Muscle layer of colon (tissue), 2 donors: Measurements from ENCODE around the gene PFKM.
"Not testable (repeated sequence)": the region's sequence is repeated elsewhere in the genome, so short reads cannot be mapped to it uniquely, and the experiment has no call there.

ENCODE experiments used
- H3K27ac ChIP-seq: one replicate; pipeline ENCODE4 v1.7.0; 2013; ENCODE audit warnings: low read depth, mild to moderate bottlenecking, low read length, moderate library complexity
- H3K27me3 ChIP-seq, 2 donors: one replicate each; pipeline ENCODE4 v1.7.0; 2013; ENCODE audit warnings: low read length in 2 of 2, mild to moderate bottlenecking in 2 of 2; ENCODE audit not compliant: insufficient read depth in 2 of 2, control insufficient read depth in 1 of 2
- H3K36me3 ChIP-seq: one replicate; pipeline ENCODE4 v1.7.0; 2013; ENCODE audit warnings: mild to moderate bottlenecking, low read length; ENCODE audit not compliant: insufficient read depth
- H3K4me1 ChIP-seq: one replicate; pipeline ENCODE4 v1.7.0; 2013; ENCODE audit warnings: mild to moderate bottlenecking, low read length; ENCODE audit not compliant: insufficient read depth
- H3K4me3 ChIP-seq, 2 donors: one replicate each; pipeline ENCODE4 v1.7.0; 2013; ENCODE audit warnings: low read length in 2 of 2, low read depth in 1 of 2, mild to moderate bottlenecking in 1 of 2, moderate library complexity in 1 of 2
- H3K9ac ChIP-seq: one replicate; pipeline ENCODE4 v1.7.0; 2013; ENCODE audit warnings: low read length
- H3K9me3 ChIP-seq: one replicate; pipeline ENCODE4 v1.7.0; 2013; ENCODE audit warnings: mild to moderate bottlenecking, low read length
- donor health status: abdominal sarcoma.
- donor health status: Adenocarcinoma of cecum.

PFKM gene

GRCh38 chr12:48084841-48085460, 34.2 kb upstream of the PFKM start:
- Histone ChIP-seq H3K9ac (no peak overlapping the region), H3K27ac (no peak overlapping the region), H3K9me3 (no peaks in the 10 kb centered on the region), H3K4me1 (no peaks in the 10 kb centered on the region), H3K27me3 (no peaks in the 10 kb centered on the region), H3K4me3 (no peak overlapping the region), H3K36me3 (peaks cover 39% of the 10 kb centered on the region)

DNA sequence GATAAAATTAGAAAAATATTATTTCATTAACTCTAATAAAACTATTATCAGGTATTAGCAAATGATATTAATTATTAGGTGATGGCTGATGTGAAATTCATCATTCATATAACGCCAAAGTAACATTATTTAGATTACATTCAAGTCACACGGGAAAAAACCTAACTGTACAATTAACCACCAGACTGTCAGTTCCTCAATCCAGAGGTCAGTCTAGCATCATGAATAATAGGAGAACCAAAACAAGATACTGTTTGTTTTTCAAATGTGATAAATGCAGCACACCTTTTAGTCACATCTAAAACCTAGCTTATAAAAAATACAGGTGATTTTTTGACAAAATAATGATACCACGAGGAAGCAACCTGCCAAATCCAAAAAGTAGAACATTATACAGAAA, 32.8 kb upstream of the PFKM start:
- Histone ChIP-seq H3K9ac (no peak overlapping the region), H3K27ac (no peak overlapping the region), H3K36me3 (peaks cover 46% of the 10 kb centered on the region), H3K27me3 (no peaks in the 10 kb centered on the region), H3K4me1 (no peaks in the 10 kb centered on the region), H3K9me3 (no peaks in the 10 kb centered on the region), H3K4me3 (no peak overlapping the region)

DNA sequence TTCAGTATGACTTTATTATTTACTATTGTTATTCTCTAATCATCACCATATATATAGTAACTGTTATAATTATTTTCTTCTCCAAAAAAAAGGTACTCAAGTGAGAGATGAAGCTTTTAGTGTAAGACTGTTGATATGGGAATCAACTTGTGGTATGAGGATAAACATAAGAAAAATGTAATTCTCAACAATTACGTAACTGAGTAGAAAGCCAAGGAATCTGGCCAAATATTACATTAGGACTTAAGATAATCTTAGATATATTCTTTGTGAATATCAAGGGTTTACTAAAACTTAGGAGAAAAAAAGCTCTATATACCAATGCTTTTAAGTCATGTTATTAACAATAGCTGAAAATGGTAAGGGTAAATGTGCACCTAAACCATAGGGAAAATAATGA, 26.6 kb upstream of the PFKM start:
- no peaks in the 10 kb centered on the region for H3K9me3 ChIP-seq
- H3K4me1 ChIP-seq, result no peaks in the 10 kb centered on the region
- no peak overlapping the region for H3K4me3 ChIP-seq
- peaks cover 28% of the 10 kb centered on the region for H3K36me3 ChIP-seq
- no peak overlapping the region for H3K27ac ChIP-seq
- H3K27me3 ChIP-seq, result no peaks in the 10 kb centered on the region
- H3K9ac ChIP-seq, result no peak overlapping the region

- Histone ChIP-seq H3K27me3 (no peaks in the 10 kb centered on the region), H3K9me3 (no peaks in the 10 kb centered on the region), H3K4me1 (peaks cover 18% of the 10 kb centered on the region), H3K36me3 (peaks cover 3% of the 10 kb centered on the region), H3K9ac (peak overlapping the region; percentile 94), H3K27ac (no peak overlapping the region), H3K4me3 (peak overlapping the region in 1 of 2 donors; percentile 98)
Measured at GRCh38 chr12:48104531-48104930, 14.6 kb upstream of the PFKM start.

GRCh38 chr12:48105321-48105866, 13.8 kb upstream of the PFKM start:
- no peaks in the 10 kb centered on the region for H3K9me3 ChIP-seq
- peak overlapping the region; percentile 90 for H3K27ac ChIP-seq
- peaks cover 3% of the 10 kb centered on the region for H3K36me3 ChIP-seq
- peak overlapping the region; percentile 94 for H3K9ac ChIP-seq
- peak overlapping the region; percentile 91 to 98 for H3K4me3 ChIP-seq
- H3K27me3 ChIP-seq, result no peaks in the 10 kb centered on the region
- H3K4me1 ChIP-seq, result peaks cover 18% of the 10 kb centered on the region

- Histone ChIP-seq H3K27me3 (no peaks in the 10 kb centered on the region), H3K4me1 (peaks cover 18% of the 10 kb centered on the region), H3K9me3 (no peaks in the 10 kb centered on the region), H3K27ac (peak within 1 kb of the TSS; percentile 90), H3K4me3 (peak within 1 kb of the TSS; percentile 91 to 98), H3K36me3 (no peaks in the 10 kb centered on the region), H3K9ac (peak within 1 kb of the TSS; percentile 94)
Measured at GRCh38 chr12:48105867-48106680, 13.1 kb upstream of the PFKM start, which contains the start of gene SENP1. Gene SENP1, minus strand, starts transcription at chr12:48106079. Its CDS starts 4,607 bp downstream, at chr12:48101472.

- H3K36me3 ChIP-seq, result no peaks in the 10 kb centered on the region
- peaks cover 18% of the 10 kb centered on the region for H3K4me1 ChIP-seq
- H3K4me3 ChIP-seq, result peak overlapping the region; percentile 91 to 98
- peak overlapping the region; percentile 90 for H3K27ac ChIP-seq
- no peaks in the 10 kb centered on the region for H3K27me3 ChIP-seq
- H3K9me3 ChIP-seq, result no peaks in the 10 kb centered on the region
- peak overlapping the region; percentile 94 for H3K9ac ChIP-seq
Measured at GRCh38 chr12:48106681-48107613, 12.2 kb upstream of the PFKM start.

- Histone ChIP-seq H3K36me3 (no peaks in the 10 kb centered on the region), H3K4me1 (peaks cover 16% of the 10 kb centered on the region), H3K27me3 (no peaks in the 10 kb centered on the region), H3K4me3 (no peak overlapping the region), H3K9me3 (no peaks in the 10 kb centered on the region), H3K9ac (no peak overlapping the region), H3K27ac (no peak overlapping the region)
Measured at GRCh38 chr12:48109424-48109823, 9.7 kb upstream of the PFKM start.

DNA sequence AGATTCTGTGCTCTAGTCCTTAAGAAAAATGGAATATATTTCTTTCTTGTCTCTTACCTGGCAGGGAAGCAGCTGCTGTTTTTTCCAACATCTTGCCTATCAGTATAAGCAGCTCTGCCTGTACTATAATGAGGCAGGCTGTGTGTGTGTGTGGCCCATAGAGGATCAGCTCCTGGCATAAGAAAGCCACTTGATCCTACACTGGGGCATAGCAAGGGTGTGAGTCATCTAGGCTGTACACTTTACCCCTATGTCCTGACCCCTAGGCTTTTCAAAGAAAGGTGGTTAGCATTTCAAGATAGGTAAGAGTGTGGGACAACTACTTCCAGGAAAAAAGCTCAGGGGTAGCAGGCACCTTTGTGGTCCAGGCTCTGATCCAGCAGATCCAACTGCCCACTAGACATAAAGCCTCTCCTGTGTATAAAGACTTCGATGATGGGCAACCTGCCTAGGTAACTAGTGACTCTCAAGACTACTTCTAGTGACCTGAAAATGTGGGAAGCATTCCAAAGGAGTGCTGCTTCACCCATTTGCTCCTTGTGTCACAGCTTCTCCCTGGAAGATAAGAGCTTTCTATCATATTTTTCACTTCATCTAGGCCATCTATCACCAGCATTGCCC, 8.4 kb upstream of the PFKM start:
- H3K4me3 ChIP-seq, result no peak overlapping the region
- no peaks in the 10 kb centered on the region for H3K27me3 ChIP-seq
- H3K9me3 ChIP-seq, result no peaks in the 10 kb centered on the region
- no peak overlapping the region for H3K27ac ChIP-seq
- peaks cover 8% of the 10 kb centered on the region for H3K4me1 ChIP-seq
- no peak overlapping the region for H3K9ac ChIP-seq
- no peaks in the 10 kb centered on the region for H3K36me3 ChIP-seq

- not testable (repeated sequence) for H3K9me3 ChIP-seq, H3K27me3 ChIP-seq, H3K9ac ChIP-seq, H3K27ac ChIP-seq, H3K36me3 ChIP-seq, H3K4me1 ChIP-seq, H3K4me3 ChIP-seq
Measured at GRCh38 chr12:48111312-48111693, 7.9 kb upstream of the PFKM start.
